Thyroid gland (tissue), 4 donors: ENCODE measurements around the gene WHRN. TPM values are rescaled to one million over a fixed set of nuclear protein-coding genes. Genes with fewer than 3 reads are reported as not detected.

Source experiments
- DNase-seq, 2 donors: peaks; one replicate each; pipeline ENCODE4 v3.0.0-alpha.2; 2019
- H3K27ac ChIP-seq, 3 donors: fragments of 200-600 bp; sonication (generic); 1 replicate in 2 of 3; 2 replicates in 1 of 3; pipeline ENCODE4 v1.5.1; 2016 to 2019; ENCODE audit warnings: mild to moderate bottlenecking in 1 of 3, moderate library complexity in 1 of 3
- H3K27me3 ChIP-seq: fragments of 200-600 bp; sonication (generic); one replicate; pipeline ENCODE4 v1.5.1; 2019
- H3K36me3 ChIP-seq, 2 donors: fragments of 200-600 bp; sonication (generic); one replicate each; pipeline ENCODE4 v1.5.1; 2016 to 2019
- H3K4me1 ChIP-seq, 2 donors: fragments of 200-600 bp; sonication (generic); one replicate each; pipeline ENCODE4 v1.5.1; 2017 to 2019
- H3K4me3 ChIP-seq, 3 donors: fragments of 200-600 bp; sonication (generic); replicated peaks in 1 of 3; 1 replicate in 2 of 3; 2 replicates in 1 of 3; pipeline ENCODE4 v1.5.1; 2016; ENCODE audit warnings: mild to moderate bottlenecking in 1 of 3
- H3K9me3 ChIP-seq: fragments of 200-600 bp; sonication (generic); one replicate; pipeline ENCODE4 v1.5.1; 2017
- CTCF ChIP-seq, 6 experiments: fragments of 200-600 bp in 3 of 6; fragments of 450-650 bp in 3 of 6; sonication (generic) in 3 of 6; IDR thresholded peaks; one replicate each; pipeline ENCODE4 v1.5.1; 2016 to 2019; ENCODE audit warnings: antibody characterized with exemption in 6 of 6, mild to moderate bottlenecking in 2 of 6, inconsistent platforms in 1 of 6, moderate library complexity in 1 of 6
- POLR2A ChIP-seq, 2 donors: fragments of 450-650 bp; IDR thresholded peaks; one replicate each; pipeline ENCODE4 v1.6.1; 2017; ENCODE audit warnings: antibody characterized with exemption in 2 of 2, mild to moderate bottlenecking in 2 of 2, moderate library complexity in 1 of 2
- WGBS, 2 donors: methylation state at CpG; one replicate each; pipeline ENCODE4 v1.1.5; 2017; 5-methylcytosine and 5-hydroxymethylcytosine counted together
- intact Hi-C: fragments of 100-400 bp; cut with DNase I; formaldehyde crosslinking; loops from one replicate; pipeline ENCODE4 v1.15.1; 2023
- total RNA-seq, 4 donors: library from RNA; depleted of rRNA; stranded (reverse); fragments of >200 nt; gene quantifications; one replicate each; pipeline ENCODE4 v1.2.3, GENCODE V29; 2016

Gene WHRN
- total RNA-seq, 4 donors from 2014 or later, result 7.4 to 13.0 (median 10.9) TPM

- H3K36me3 ChIP-seq, result peaks cover 42 to 58% of the 10 kb centered on the region in 2 donors
- intact Hi-C loops, result no loop called here
- DNase-seq, result no peak
Observed at GRCh38 chr9:114362394-114362793, 142.9 kb downstream of the WHRN start.

GRCh38 chr9:114361542-114361941, 143.7 kb downstream of the WHRN start:
- H3K27ac ChIP-seq, result no peak overlapping the region
- intact Hi-C loops, result no loop called here

More at GRCh38 chr9:114362394-114362793, 142.9 kb downstream of the WHRN start:
- no peaks in the 10 kb centered on the region for H3K9me3 ChIP-seq
- WGBS, 2 donors, result 81 to 89% methylated on average over 4 to 11 of the region's 12 CpGs
- H3K27me3 ChIP-seq, result no peaks in the 10 kb centered on the region
- no peak overlapping the region for H3K4me3 ChIP-seq
- TF ChIP-seq CTCF (IDR thresholded peaks at IDR 0.05), result no peak
- H3K4me1 ChIP-seq, result peaks cover 0 to 4% of the 10 kb centered on the region in 2 donors
- no peak overlapping the region for H3K27ac ChIP-seq

GRCh38 chr9:114359801-114360200, 145.5 kb downstream of the WHRN start:
- no peak overlapping the region for H3K27ac ChIP-seq
- 91 to 94% methylated on average over 7 of the region's 7 CpGs for WGBS, 2 donors
- H3K9me3 ChIP-seq, result no peaks in the 10 kb centered on the region
- H3K4me3 ChIP-seq, result no peak overlapping the region
- no peak for DNase-seq
- H3K27me3 ChIP-seq, result no peaks in the 10 kb centered on the region
- peaks cover 47 to 83% of the 10 kb centered on the region in 2 donors for H3K36me3 ChIP-seq
- intact Hi-C loops, result no loop called here
- peaks cover 0 to 4% of the 10 kb centered on the region in 2 donors for H3K4me1 ChIP-seq
- TF ChIP-seq CTCF (IDR thresholded peaks at IDR 0.05) (no peak), POLR2A (IDR thresholded peaks at IDR 0.05) (no peak)

More at GRCh38 chr9:114361542-114361941, 143.7 kb downstream of the WHRN start:
- H3K9me3 ChIP-seq, result no peaks in the 10 kb centered on the region
- no peak overlapping the region for H3K4me3 ChIP-seq
- peaks cover 47 to 66% of the 10 kb centered on the region in 2 donors for H3K36me3 ChIP-seq
- 88 to 95% methylated on average over 6 to 7 of the region's 7 CpGs for WGBS, 2 donors
- peaks cover 0 to 4% of the 10 kb centered on the region in 2 donors for H3K4me1 ChIP-seq
- no peak for TF ChIP-seq CTCF (IDR thresholded peaks at IDR 0.05)
- DNase-seq, result no peak
- no peaks in the 10 kb centered on the region for H3K27me3 ChIP-seq

- no peak overlapping the region for H3K4me3 ChIP-seq
- TF ChIP-seq CTCF (IDR thresholded peaks at IDR 0.05), result no peak
- TF ChIP-seq POLR2A (IDR thresholded peaks at IDR 0.05), result no peak
- H3K27me3 ChIP-seq, result no peaks in the 10 kb centered on the region
- intact Hi-C loops, result no loop called here
- no peaks in the 10 kb centered on the region for H3K9me3 ChIP-seq
- H3K27ac ChIP-seq, result no peak overlapping the region
- no peaks in the 10 kb centered on the region for H3K4me1 ChIP-seq
- 83 to 96% methylated on average over 6 to 9 of the region's 9 CpGs for WGBS, 2 donors
- DNase-seq, result no peak
- H3K36me3 ChIP-seq, result peaks cover 47 to 82% of the 10 kb centered on the region in 2 donors
Observed at GRCh38 chr9:114357911-114358328, 147.4 kb downstream of the WHRN start.

- DNase-seq, result no peak
- H3K4me3 ChIP-seq, result no peak overlapping the region
- no peak overlapping the region for H3K27ac ChIP-seq
- H3K36me3 ChIP-seq, result peaks cover 46 to 78% of the 10 kb centered on the region in 2 donors
- H3K9me3 ChIP-seq, result no peaks in the 10 kb centered on the region
- intact Hi-C loops, result no loop called here
- TF ChIP-seq CTCF (IDR thresholded peaks at IDR 0.05) (no peak), POLR2A (IDR thresholded peaks at IDR 0.05) (no peak)
- H3K4me1 ChIP-seq, result no peaks in the 10 kb centered on the region
- no peaks in the 10 kb centered on the region for H3K27me3 ChIP-seq
- WGBS, 2 donors, result 86 to 95% methylated on average over 6 of the region's 6 CpGs
Observed at GRCh38 chr9:114357360-114357759, 147.9 kb downstream of the WHRN start.
